NCI-H526 (cell line): ENCODE data around the gene PTPRN2.
"Not testable (repeated sequence)": the region's sequence is repeated elsewhere in the genome, so short reads cannot be mapped to it uniquely, and the experiment has no call there.

Source experiments
- DNase-seq, 2 experiments: peaks; one replicate each; lab custom pipeline; 2025; lab: John Stamatoyannopoulos, UW

PTPRN2 gene

DNA sequence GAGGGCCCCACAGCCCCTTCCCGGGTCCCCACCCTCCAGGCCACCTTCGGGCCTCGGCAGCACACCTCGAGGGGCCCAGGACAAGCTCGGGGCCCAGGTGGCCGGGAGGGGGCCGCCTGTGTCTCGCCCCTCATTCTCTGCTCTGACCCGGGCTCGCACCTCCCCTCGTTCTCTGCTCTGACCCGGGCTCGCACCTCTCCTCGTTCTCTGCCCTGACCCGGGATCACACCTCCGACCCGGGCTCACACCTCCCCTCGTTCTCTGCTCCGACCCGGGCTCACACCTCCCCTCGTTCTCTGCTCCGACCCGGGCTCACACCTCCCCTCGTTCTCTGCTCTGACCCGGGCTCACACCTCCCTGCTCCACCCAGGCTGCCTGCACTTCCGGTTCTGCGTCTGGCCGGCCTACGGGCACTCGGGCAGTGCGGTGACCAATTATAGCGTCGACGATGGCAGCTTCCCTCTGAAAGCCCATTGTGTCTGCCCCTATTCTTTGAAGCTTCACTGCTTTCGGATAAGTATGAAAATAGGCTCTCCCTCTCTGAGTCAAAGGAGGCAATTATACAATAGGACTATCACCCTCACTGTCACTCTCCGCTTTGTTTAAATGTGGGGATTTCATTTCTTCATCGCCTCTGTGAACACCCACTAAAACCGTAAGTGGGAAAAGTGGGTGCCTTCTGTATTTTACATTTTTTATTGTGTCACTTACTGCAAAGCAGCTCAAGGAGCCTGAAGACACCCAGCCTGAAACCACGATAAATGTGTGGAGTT is 793.5 kb downstream of the PTPRN2 start:
- peak in 1 of 2 experiments; percentile 73 for DNase-seq

GRCh38 chr7:157793087-157793353 is 794.6 kb downstream of the PTPRN2 start:
- peak in 1 of 2 experiments; percentile 18 for DNase-seq

GRCh38 chr7:157792241-157793086 is 795.2 kb downstream of the PTPRN2 start:
- no peak for DNase-seq

GRCh38 chr7:157791666-157792065 is 796.0 kb downstream of the PTPRN2 start:
- no peak for DNase-seq

DNA sequence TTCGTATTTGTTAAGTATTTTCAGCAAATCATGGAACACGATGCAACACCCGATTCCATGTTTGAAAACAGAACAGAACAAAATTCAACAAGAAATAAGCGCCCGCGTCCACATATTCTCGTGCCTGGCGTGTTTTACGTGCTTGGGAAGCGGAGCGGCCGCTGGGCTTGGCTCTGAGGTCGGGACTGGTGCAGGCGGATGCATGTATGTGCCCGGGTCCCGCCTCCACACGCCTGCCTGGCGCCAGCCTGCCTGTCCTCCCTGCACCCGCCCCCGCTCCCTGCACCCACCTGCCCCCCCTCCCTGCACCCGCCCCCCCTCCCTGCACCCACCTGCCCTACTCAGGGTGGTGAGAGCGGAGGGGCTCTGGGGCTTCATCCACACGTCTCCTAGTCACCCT is 796.4 kb downstream of the PTPRN2 start:
- peak; percentile 24 to 68 for DNase-seq

GRCh38 chr7:157789942-157790341 is 797.7 kb downstream of the PTPRN2 start:
- DNase-seq, result no peak

- no peak for DNase-seq
These were observed 798.5 kb downstream of the PTPRN2 start for GRCh38 chr7:157789094-157789493.

- no peak for DNase-seq
These were observed 799.0 kb downstream of the PTPRN2 start for GRCh38 chr7:157788573-157788972.

- DNase-seq, result no peak
These were observed 800.3 kb downstream of the PTPRN2 start for GRCh38 chr7:157787275-157787701.

- no peak for DNase-seq
These were observed 801.0 kb downstream of the PTPRN2 start for GRCh38 chr7:157786375-157787274.

DNA sequence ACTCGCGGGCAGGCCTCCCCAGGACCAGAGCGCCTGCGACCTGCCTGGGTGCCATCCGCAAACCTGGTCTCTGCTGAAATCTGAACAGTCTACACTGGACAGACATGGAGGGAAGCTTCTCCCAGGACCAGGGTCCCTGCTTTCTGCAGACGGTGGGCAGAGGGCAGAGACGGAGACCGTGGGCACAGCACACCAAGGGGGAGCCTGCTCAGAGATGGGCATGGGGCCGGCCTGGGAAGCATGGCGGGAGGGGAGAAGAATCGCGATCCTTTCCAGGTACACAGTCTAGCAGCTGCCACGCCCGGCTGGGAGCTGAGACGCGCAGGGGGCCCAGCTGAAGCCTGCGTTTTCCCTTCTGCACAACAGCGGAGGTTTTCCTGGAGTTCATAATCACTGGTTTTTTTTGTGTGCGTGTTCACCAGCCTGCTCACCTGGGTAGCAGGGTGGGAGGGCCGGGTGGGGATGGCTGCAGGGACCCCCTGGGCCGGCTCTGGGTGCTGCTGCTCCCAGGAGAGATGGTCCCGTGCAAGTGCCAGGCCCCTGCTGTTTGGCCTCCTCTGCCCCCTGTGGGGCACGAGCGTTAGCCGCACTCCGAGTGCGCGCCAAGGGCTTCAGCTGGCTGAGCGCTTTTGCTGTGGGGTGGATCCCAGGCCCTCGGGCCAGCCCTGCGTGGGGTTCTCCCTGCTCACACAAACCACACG is 802.0 kb downstream of the PTPRN2 start:
- DNase-seq, result peak in 1 of 2 experiments; percentile 35

DNA sequence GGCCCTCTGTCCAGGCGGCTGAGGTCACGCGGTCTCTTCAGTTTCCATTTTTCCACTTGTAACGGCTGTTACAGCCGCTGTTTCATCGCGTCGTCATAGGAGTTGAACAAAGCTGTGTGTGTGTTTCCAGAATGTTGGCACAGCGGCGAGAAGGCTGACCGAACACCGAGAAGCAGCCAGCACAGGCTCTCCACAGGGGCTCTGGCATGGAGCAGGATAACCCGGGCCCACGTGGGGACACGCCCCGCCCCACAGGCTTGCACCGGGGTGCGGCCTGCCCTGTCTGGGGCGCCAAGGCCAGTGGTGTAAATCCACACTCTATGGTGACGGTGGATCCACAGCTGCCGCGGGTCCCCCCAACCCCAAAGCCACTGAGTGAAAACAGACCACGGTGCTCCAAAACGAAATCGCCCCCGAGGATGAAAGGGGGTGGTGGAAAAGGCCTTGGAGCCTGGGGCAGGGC is 802.6 kb downstream of the PTPRN2 start:
- DNase-seq, result no peak

GRCh38 chr7:157784041-157784835 is 803.4 kb downstream of the PTPRN2 start:
- no peak for DNase-seq

GRCh38 chr7:157782041-157782440 is 805.6 kb downstream of the PTPRN2 start:
- DNase-seq, result peak in 1 of 2 experiments; percentile 29

DNA sequence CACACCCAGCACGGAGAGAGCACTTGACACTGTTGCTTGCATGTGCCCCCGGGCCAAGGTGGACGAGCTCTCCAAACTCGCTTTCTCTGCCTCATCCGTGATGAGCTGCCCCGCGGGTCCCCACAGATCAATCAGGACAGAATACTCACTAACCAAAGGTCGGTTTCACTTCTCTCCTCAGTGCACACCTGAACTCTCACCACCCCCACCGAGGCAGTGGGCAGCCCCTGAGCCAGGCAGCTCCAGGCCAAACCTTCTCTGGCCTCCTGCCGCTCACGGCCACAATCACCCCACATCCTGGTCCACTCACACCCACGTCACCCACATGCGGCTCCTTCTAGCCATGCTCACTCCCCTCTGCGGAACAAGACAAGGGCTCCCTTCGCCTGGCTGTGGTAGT is 806.9 kb downstream of the PTPRN2 start:
- no peak for DNase-seq

- DNase-seq, result no peak
These were observed 807.3 kb downstream of the PTPRN2 start for GRCh38 chr7:157780312-157780711.

GRCh38 chr7:157779206-157779605 is 808.4 kb downstream of the PTPRN2 start:
- DNase-seq, result no peak

- DNase-seq, result not testable (repeated sequence)
These were observed 810.3 kb downstream of the PTPRN2 start for GRCh38 chr7:157777194-157777762.

DNA sequence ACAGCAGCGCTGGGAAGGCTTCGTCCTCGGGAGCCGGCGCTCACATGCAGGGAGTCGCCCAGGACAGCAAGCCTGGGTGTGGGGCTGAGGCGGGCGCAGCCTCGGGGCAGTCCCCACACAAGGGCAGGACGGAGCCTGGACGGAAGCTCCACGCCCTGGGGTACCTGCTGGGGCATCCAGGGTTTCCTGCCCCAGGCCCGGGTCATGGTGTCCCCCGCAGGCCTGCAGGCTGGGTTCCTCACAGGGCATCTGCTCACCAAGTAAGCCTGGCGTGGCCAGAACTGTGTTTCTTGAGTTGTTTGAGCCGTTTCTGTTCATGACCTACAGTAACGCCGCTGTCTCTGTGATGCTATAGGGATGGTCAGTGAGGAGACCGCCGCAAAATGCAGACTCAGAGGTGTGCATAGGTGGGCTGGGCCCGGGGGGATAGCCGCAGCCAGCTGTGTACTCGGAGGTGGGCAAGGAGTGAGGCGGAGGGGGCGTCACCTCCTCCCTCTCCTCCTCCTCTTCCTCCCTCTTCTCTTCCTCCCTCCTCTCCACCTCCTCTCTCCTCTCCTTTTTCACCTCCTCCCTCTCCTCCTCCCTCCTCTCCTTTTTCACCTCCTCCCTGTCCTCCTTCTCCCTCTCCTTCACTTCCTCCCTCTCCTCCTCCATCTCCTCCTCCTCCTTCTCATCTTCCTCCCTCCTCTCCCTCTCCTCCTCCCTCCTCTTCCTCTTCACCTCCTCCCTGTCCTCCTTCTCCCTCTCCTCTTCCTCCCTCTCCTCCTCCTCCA is 811.9 kb downstream of the PTPRN2 start:
- DNase-seq, result no peak
